ENCODE results near the gene RTEL1. TPM values are rescaled to one million over a fixed set of nuclear protein-coding genes. Genes with fewer than 3 reads are reported as not detected.
A peak's percentile ranks its signal among the peaks of the same experiment; 100 is the strongest.

The RTEL1 gene
- total RNA-seq, 1 experiment from 2014 or later, result 33.4 TPM

GRCh38 chr20:63740070-63740626 lies 82.0 kb downstream of the RTEL1 start:
- no peaks in the 10 kb centered on the region for H4K20me1 ChIP-seq (ENCODE audit: control insufficient read depth, insufficient read depth, insufficient read length)
- H3K4me1 Mint-ChIP-seq, result peaks cover 0 to 2% of the 10 kb centered on the region in 2 experiments; a peak in 1 of 4 replicates
- no peak overlapping the region for H2BK5ac ChIP-seq (ENCODE audit: insufficient read length, low read length)
- no peaks in the 10 kb centered on the region for H3K27me3 ChIP-seq (ENCODE audit: insufficient read depth, low read length)
- H3T11ph ChIP-seq (ENCODE audit: low read length), result no peak overlapping the region
- no CpG with 5 or more reads among the region's 80 CpGs for WGBS (ENCODE audit: extremely low coverage, insufficient read length, low lambda C conversion rate)
- peaks cover 9% of the 10 kb centered on the region for H3K23me2 ChIP-seq (ENCODE audit: insufficient read length, low read depth, low read length, poor library complexity, severe bottlenecking)
- H3K27ac ChIP-seq (ENCODE audit: insufficient read length, low read depth, low read length), result no peak overlapping the region
- no peak overlapping the region for H2BK20ac ChIP-seq (ENCODE audit: low read depth, low read length, poor library complexity, severe bottlenecking)
- no peaks in the 10 kb centered on the region; the same call in 1 of the 2 replicates for H3K27me3 Mint-ChIP-seq (ENCODE audit: low read depth)
- H3K14ac ChIP-seq (ENCODE audit: insufficient read depth, low read length), result 0 out of 2 replicates have a peak overlapping the region, but pooled peaks have one; percentile 6
- H2BK120ac ChIP-seq (ENCODE audit: low read depth, low read length, poor library complexity, severe bottlenecking), result no peak overlapping the region
- peaks cover 0 to 18% (median 14%) of the 10 kb centered on the region in 3 experiments; a peak in 5 of 7 replicates for H3K36me3 Mint-ChIP-seq (ENCODE audit: insufficient read depth in 1 of 3, low read depth in 3 of 3)
- H2AFZ ChIP-seq (ENCODE audit: low read length), result no peak overlapping the region
- no peak overlapping the region for H2AK5ac ChIP-seq (ENCODE audit: insufficient read length, low read length)
- H3K9ac ChIP-seq (ENCODE audit: extremely low read depth, insufficient read length, low read length), result no peak overlapping the region
- no peak overlapping the region for H3K23ac ChIP-seq (ENCODE audit: insufficient read length, low read depth, low read length)
- H3K4me3 Mint-ChIP-seq, result peak overlapping the region; percentile 65 to 76
- DNase-seq, result peak; percentile 32
- H3K4ac ChIP-seq (ENCODE audit: low read depth, low read length), result no peak overlapping the region
- no peak for TF ChIP-seq CTCF (conservative IDR thresholded peaks at IDR 0.05)
- no peak overlapping the region for H4K91ac ChIP-seq (ENCODE audit: insufficient read length, low read depth, low read length)
- no peaks in the 10 kb centered on the region for H3K79me2 ChIP-seq (ENCODE audit: insufficient read depth, low read length)
- H4K5ac ChIP-seq (ENCODE audit: insufficient read length, low read depth, low read length), result no peak overlapping the region
- no peaks in the 10 kb centered on the region for H3K9me3 Mint-ChIP-seq
- no peak overlapping the region for H3K56ac ChIP-seq (ENCODE audit: insufficient read length, low read depth, low read length)
- no peak overlapping the region for H3K27ac Mint-ChIP-seq
- no peaks in the 10 kb centered on the region for H3K79me1 ChIP-seq (ENCODE audit: insufficient read depth, low read depth, low read length, poor library complexity, severe bottlenecking)
- no peaks in the 10 kb centered on the region for H3K9me3 ChIP-seq (ENCODE audit: control insufficient read depth, low read depth, low read length)
- no peak overlapping the region for H2BK15ac ChIP-seq (ENCODE audit: low read depth, low read length)
- no peak overlapping the region for H4K8ac ChIP-seq (replicated peaks; ENCODE audit: insufficient read length, low read depth, low read length)
- no peaks in the 10 kb centered on the region for H3K4me1 ChIP-seq (ENCODE audit: insufficient read depth, low read length)
- no peak overlapping the region for H3K18ac ChIP-seq (ENCODE audit: insufficient read length, low read depth, low read length)
- H2BK12ac ChIP-seq (ENCODE audit: insufficient read length, low read depth, low read length), result no peak overlapping the region
- H3K4me2 ChIP-seq (ENCODE audit: insufficient read depth, insufficient read length, low read length), result peak overlapping the region; percentile 56
